Common myeloid progenitor, CD34-positive (primary cell): Measurements from ENCODE around the gene FES.

Experiments used
- CTCF ChIA-PET: fragments of 350-600 bp; sonication (Branson Sonifier 250); formaldehyde crosslinking; loops from one replicate; lab custom pipeline; 2021; ENCODE audit warnings: antibody characterized with exemption; lab: Charles Lee
- POLR2A ChIA-PET: fragments of 350-600 bp; sonication (Branson Sonifier 250); formaldehyde crosslinking; loops from one replicate; lab custom pipeline; 2021; ENCODE audit warnings: antibody characterized with exemption; lab: Charles Lee
- DNase-seq, 3 donors: peaks; one replicate each; pipeline versions ENCODE4 v3.0.0 to v3.0.0-alpha.2; 2013
- H3K27ac ChIP-seq, 2 experiments: 1 replicate in 1 of 2; 2 replicates in 1 of 2; pipeline ENCODE4 v1.7.0; 2013; ENCODE audit warnings: inconsistent platforms in 2 of 2, low read length in 2 of 2, mild to moderate bottlenecking in 2 of 2, low read depth in 1 of 2, moderate library complexity in 1 of 2; ENCODE audit not compliant: severe bottlenecking in 2 of 2, insufficient read depth in 1 of 2, poor library complexity in 1 of 2
- H3K27me3 ChIP-seq, 5 experiments: replicated peaks in 2 of 5; 1 replicate in 3 of 5; 2 replicates in 2 of 5; pipeline versions ENCODE4 v1.6.1 to v1.7.0; 2013; ENCODE audit warnings: low read length in 4 of 5, mild to moderate bottlenecking in 2 of 5, moderate library complexity in 2 of 5, inconsistent platforms in 1 of 5; ENCODE audit not compliant: insufficient read depth in 5 of 5, control insufficient read depth in 4 of 5
- H3K36me3 ChIP-seq, 4 experiments: 1 replicate in 2 of 4; 2 replicates in 2 of 4; pipeline versions ENCODE4 v1.6.1 to v1.7.0; 2013; ENCODE audit warnings: low read length in 3 of 4, control low read depth in 1 of 4, mild to moderate bottlenecking in 1 of 4; ENCODE audit not compliant: control insufficient read depth in 4 of 4, insufficient read depth in 4 of 4
- H3K4me1 ChIP-seq, 4 experiments: 1 replicate in 3 of 4; 2 replicates in 1 of 4; pipeline versions ENCODE4 v1.6.1 to v1.7.1; 2013; ENCODE audit warnings: low read length in 3 of 4, mild to moderate bottlenecking in 3 of 4, control low read depth in 1 of 4, inconsistent platforms in 1 of 4, moderate library complexity in 1 of 4; ENCODE audit not compliant: control insufficient read depth in 4 of 4, insufficient read depth in 4 of 4; ENCODE audit errors: control extremely low read depth in 1 of 4
- H3K4me3 ChIP-seq, 7 experiments: 1 replicate in 4 of 7; 2 replicates in 3 of 7; pipeline versions ENCODE4 v1.5.1 to v1.7.0; 2013; ENCODE audit warnings: mild to moderate bottlenecking in 7 of 7, low read length in 6 of 7, moderate library complexity in 6 of 7, inconsistent platforms in 2 of 7, low read depth in 2 of 7, control low read depth in 1 of 7; ENCODE audit not compliant: insufficient read depth in 4 of 7, control insufficient read depth in 1 of 7; ENCODE audit errors: extremely low read depth in 1 of 7
- H3K9me3 ChIP-seq, 5 experiments: 1 replicate in 4 of 5; 2 replicates in 1 of 5; pipeline versions ENCODE4 v1.6.1 to v1.7.1; 2013; ENCODE audit warnings: low read length in 4 of 5, mild to moderate bottlenecking in 2 of 5, inconsistent platforms in 1 of 5, low read depth in 1 of 5, moderate library complexity in 1 of 5; ENCODE audit not compliant: control insufficient read depth in 4 of 5, insufficient read depth in 2 of 5; ENCODE audit errors: control extremely low read depth in 1 of 5
- WGBS: methylation state at CpG from one replicate; pipeline ENCODE4 v1.1.5; 2013; ENCODE audit not compliant: insufficient coverage; 5-methylcytosine and 5-hydroxymethylcytosine counted together

The FES gene

GRCh38 chr15:90865702-90866101 lies 18.6 kb upstream of the FES start:
- Histone ChIP-seq H3K36me3 (no peaks in the 10 kb centered on the region), H3K4me1 (peaks cover 15 to 29% (median 21%) of the 10 kb centered on the region in 4 experiments), H3K27ac (no peak overlapping the region), H3K9me3 (no peaks in the 10 kb centered on the region), H3K4me3 (no peak overlapping the region), H3K27me3 (no peaks in the 10 kb centered on the region)
- WGBS: 99% methylated on average over 4 of the region's 4 CpGs
- ChIA-PET CTCF (interaction anchor here (1.1 to 2.3 kb wide), 2 partner anchors 26 to 49 kb away, joined by 4 to 8 read pairs; no protein-coding TSS in a partner anchor), POLR2A (no interaction called here)
- no peak for DNase-seq

- H3K27ac ChIP-seq: no peak overlapping the region
- CTCF ChIA-PET: interaction anchor here (1.1 kb wide), 1 partner anchor 49 kb away, joined by 4 read pairs; no protein-coding TSS in a partner anchor
- peaks cover 15 to 33% (median 23%) of the 10 kb centered on the region in 4 experiments for H3K4me1 ChIP-seq
- H3K9me3 ChIP-seq: no peaks in the 10 kb centered on the region
- no peaks in the 10 kb centered on the region for H3K27me3 ChIP-seq
- POLR2A ChIA-PET: no interaction called here
- H3K36me3 ChIP-seq: no peaks in the 10 kb centered on the region
- DNase-seq: no peak
- 90% methylated on average over 14 of the region's 16 CpGs for WGBS
- no peak overlapping the region for H3K4me3 ChIP-seq
Observed at GRCh38 chr15:90866161-90866715, 18.1 kb upstream of the FES start.

GRCh38 chr15:90866800-90867199 lies 17.5 kb upstream of the FES start:
- POLR2A ChIA-PET: no interaction called here
- Histone ChIP-seq H3K4me1 (peaks cover 15 to 33% (median 23%) of the 10 kb centered on the region in 4 experiments), H3K27ac (no peak overlapping the region), H3K9me3 (no peaks in the 10 kb centered on the region), H3K27me3 (no peaks in the 10 kb centered on the region), H3K4me3 (no peak overlapping the region), H3K36me3 (no peaks in the 10 kb centered on the region)
- no CpG with 5 or more reads among the region's 3 CpGs for WGBS
- CTCF ChIA-PET: no interaction called here
- DNase-seq: no peak

- no peak for DNase-seq
- Histone ChIP-seq H3K4me1 (peaks cover 15 to 45% (median 36%) of the 10 kb centered on the region in 4 experiments), H3K9me3 (no peaks in the 10 kb centered on the region), H3K27me3 (no peaks in the 10 kb centered on the region), H3K36me3 (peaks cover 0 to 4% (median 0%) of the 10 kb centered on the region in 4 experiments), H3K27ac (peak within 1 kb of the TSS; percentile 20 to 89), H3K4me3 (peak within 1 kb of the TSS in 2 of 7 experiments; percentile 6 to 76)
- ChIA-PET POLR2A (interaction anchor here (0.8 to 2.2 kb wide), 2 partner anchors 38 to 726 kb away, joined by 5 read pairs; no protein-coding TSS in a partner anchor), CTCF (interaction anchor here (0.9 to 2.4 kb wide), 9 partner anchors 10 to 225 kb away, joined by 3 to 5 read pairs (median 4); no protein-coding TSS in a partner anchor)
- 100% methylated on average over 4 of the region's 6 CpGs for WGBS
Observed at GRCh38 chr15:90868261-90868689, 16.0 kb upstream of the FES start, which contains the start of gene FURIN. Gene FURIN, plus strand, starts transcription at chr15:90868588. Its CDS starts 7,153 bp downstream, at chr15:90875741.

- POLR2A ChIA-PET: interaction anchor here (0.5 to 2.2 kb wide), 2 partner anchors 39 to 123 kb away, joined by 3 to 5 read pairs; no protein-coding TSS in a partner anchor
- Histone ChIP-seq H3K4me1 (peaks cover 15 to 53% (median 45%) of the 10 kb centered on the region in 4 experiments), H3K27ac (peak overlapping the region; percentile 20 to 89), H3K4me3 (peak overlapping the region in 2 of 7 experiments; percentile 6 to 76), H3K27me3 (no peaks in the 10 kb centered on the region), H3K36me3 (peaks cover 0 to 4% (median 0%) of the 10 kb centered on the region in 4 experiments), H3K9me3 (no peaks in the 10 kb centered on the region)
- DNase-seq: peak in 1 of 3 donors; percentile 53
- CTCF ChIA-PET: interaction anchor here (1.0 to 2.4 kb wide), 7 partner anchors 11 to 226 kb away, joined by 3 to 13 read pairs (median 4); partner anchors contain the start of gene FES
Observed at GRCh38 chr15:90869140-90869541, 15.2 kb upstream of the FES start.

GRCh38 chr15:90869601-90870353 lies 14.5 kb upstream of the FES start:
- peak; percentile 68 to 83 (median 71) for DNase-seq
- ChIA-PET CTCF (interaction anchor here (0.6 to 2.4 kb wide), 8 partner anchors 16 to 152 kb away, joined by 3 to 13 read pairs (median 4); partner anchors contain the start of gene FES), POLR2A (interaction anchor here (0.5 to 2.2 kb wide), 4 partner anchors 17 to 123 kb away, joined by 3 to 7 read pairs (median 6); no protein-coding TSS in a partner anchor)

More at GRCh38 chr15:90869601-90870353, 14.5 kb upstream of the FES start:
- Histone ChIP-seq H3K36me3 (peaks cover 0 to 4% (median 0%) of the 10 kb centered on the region in 4 experiments), H3K4me3 (peak overlapping the region in 4 of 7 experiments; percentile 6 to 90 (median 80)), H3K9me3 (no peaks in the 10 kb centered on the region), H3K27ac (peak overlapping the region in 1 of 2 experiments; percentile 89), H3K27me3 (no peaks in the 10 kb centered on the region), H3K4me1 (peaks cover 15 to 59% (median 49%) of the 10 kb centered on the region in 4 experiments)
- 17% methylated on average over 7 of the region's 9 CpGs for WGBS
